HT1080 (cell line): ENCODE data around the gene CDKL2. TPM values are rescaled to one million over a fixed set of nuclear protein-coding genes. Genes with fewer than 3 reads are reported as not detected.
"Not testable (repeated sequence)": the region's sequence is repeated elsewhere in the genome, so short reads cannot be mapped to it uniquely, and the experiment has no call there.

ENCODE experiments used
- DNase-seq: peaks from one replicate; pipeline ENCODE4 v3.0.0-alpha.2; 2015; ENCODE audit warnings: low read depth
- small RNA-seq: library from RNA; depleted of rRNA; stranded (forward); fragments of <200 nt; gene quantifications from one replicate; pipeline ENCODE3, GENCODE V24; 2014
- total RNA-seq: library from RNA; depleted of rRNA; stranded (reverse); fragments of >200 nt; shearing (Covaris generic); gene quantifications from 2 replicates; pipeline ENCODE4 v1.2.3, GENCODE V29; 2014; rRNA removed

Gene CDKL2
- total RNA-seq, 1 experiment from 2014 or later = not detected

DNA sequence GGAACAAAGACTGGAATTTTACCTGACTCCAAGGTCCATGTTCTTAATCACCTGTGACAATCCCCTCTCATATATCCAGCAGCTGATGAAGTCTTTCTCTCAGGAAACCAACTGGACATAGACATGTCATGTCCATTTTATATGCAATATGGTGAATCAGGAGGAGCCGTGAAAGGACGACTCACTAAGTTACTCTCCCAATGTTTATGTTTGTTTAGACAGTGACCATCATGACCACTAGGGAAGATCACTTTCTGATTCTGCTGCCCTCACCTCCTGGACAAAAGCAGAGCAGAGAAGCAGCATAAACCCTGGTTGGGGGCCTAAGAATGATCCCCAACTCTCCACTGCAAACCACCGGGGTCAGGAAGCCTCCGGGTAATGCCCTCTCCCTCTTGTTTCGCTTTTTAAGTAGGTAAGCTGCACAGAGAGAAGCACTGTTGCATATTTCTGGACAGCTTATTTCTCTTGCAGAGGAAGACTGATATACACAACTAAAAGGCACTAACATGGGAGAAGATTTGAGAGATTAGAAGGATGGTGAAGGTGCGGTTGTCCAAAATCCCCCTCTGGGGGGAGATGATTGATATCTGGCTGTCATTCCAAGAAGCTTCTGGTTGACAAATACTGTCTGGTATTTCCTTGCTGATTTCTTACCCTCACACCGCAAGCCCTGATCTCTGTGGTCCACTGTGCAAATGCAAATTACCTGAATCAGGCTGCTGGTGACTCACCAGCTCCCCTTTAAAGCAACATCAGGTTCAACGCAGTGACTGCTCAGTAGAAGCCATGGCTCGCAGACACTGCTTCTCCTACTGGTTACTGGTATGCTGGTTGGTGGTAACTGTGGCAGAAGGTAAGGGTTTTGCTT is 74.8 kb downstream of the CDKL2 start, which contains the start of gene ODAPH:
Gene ODAPH, plus strand, starts transcription at position 773 of the 871 bp plus-strand sequence. Its CDS starts 17 bp downstream, at position 790.
- peak; percentile 93 for DNase-seq

- no peak for DNase-seq
These were observed 77.9 kb downstream of the CDKL2 start for GRCh38 chr4:75552452-75552851.

DNA sequence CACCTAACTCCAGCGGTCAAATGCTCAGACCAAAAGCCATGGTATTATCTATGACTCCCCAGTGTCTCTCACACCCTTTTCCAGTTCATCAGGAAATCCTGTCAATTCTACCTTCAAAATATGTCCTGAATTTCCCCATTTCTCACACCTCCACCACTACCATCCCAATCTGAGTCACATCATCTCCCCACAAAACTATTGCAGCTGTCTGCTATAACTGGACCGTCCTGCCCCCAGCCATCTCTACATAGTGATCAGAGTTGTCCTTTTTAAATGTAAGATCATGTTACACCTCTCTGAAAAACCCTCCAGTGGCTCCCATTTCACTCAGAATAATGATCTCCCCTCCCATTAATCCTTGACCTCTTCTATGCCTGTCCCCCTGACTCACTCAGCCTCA is 81.3 kb downstream of the CDKL2 start:
- DNase-seq = no peak

GRCh38 chr4:75547647-75548387 is 82.5 kb downstream of the CDKL2 start:
- DNase-seq = no peak

GRCh38 chr4:75545526-75545925 is 84.8 kb downstream of the CDKL2 start:
- peak; percentile 50 for DNase-seq

- DNase-seq = no peak
These were observed 85.5 kb downstream of the CDKL2 start for GRCh38 chr4:75544870-75545269.

- not testable (repeated sequence) for DNase-seq
These were observed 86.1 kb downstream of the CDKL2 start for GRCh38 chr4:75544220-75544619.

GRCh38 chr4:75542824-75543223 is 87.5 kb downstream of the CDKL2 start:
- peak; percentile 95 for DNase-seq

DNA sequence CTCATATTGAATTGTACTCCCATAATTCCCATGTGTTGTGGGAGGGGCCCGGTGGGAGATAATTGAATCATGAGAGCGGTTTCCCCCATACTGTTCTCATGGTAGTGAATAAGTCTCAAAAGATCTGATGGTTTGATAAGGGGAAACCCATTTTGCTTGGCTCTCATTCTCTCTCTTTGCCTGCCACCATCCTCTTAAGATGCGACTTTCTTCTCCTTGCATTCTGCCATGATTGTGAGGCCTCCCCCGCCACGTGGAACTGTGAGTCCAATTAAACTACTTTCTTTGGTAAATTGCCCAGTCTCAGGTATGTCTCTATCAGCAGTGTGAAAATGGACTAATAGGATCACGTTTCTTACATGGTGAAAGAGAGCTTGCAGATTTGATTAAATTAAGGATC is 93.0 kb downstream of the CDKL2 start:
- DNase-seq = not testable (repeated sequence)

DNA sequence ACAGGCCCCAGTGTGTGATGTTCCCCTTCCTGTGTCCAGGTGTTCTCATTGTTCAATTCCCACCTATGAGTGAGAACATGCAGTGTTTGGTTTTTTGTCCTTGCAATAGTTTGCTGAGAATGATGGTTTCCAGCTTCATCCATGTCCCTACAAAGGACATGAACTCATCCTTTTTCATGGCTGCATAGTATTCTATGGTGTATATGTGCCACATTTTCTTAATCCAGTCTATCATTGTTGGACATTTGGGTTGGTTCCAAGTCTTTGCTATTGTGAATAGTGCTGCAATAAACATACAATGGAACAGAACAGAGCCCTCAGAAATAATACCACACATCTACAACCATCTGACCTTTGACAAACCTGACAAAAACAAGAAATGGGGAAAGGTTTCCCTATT is 96.4 kb downstream of the CDKL2 start:
- DNase-seq = not testable (repeated sequence)

- DNase-seq = not testable (repeated sequence)
These were observed 96.9 kb downstream of the CDKL2 start for GRCh38 chr4:75533339-75533887.

DNA sequence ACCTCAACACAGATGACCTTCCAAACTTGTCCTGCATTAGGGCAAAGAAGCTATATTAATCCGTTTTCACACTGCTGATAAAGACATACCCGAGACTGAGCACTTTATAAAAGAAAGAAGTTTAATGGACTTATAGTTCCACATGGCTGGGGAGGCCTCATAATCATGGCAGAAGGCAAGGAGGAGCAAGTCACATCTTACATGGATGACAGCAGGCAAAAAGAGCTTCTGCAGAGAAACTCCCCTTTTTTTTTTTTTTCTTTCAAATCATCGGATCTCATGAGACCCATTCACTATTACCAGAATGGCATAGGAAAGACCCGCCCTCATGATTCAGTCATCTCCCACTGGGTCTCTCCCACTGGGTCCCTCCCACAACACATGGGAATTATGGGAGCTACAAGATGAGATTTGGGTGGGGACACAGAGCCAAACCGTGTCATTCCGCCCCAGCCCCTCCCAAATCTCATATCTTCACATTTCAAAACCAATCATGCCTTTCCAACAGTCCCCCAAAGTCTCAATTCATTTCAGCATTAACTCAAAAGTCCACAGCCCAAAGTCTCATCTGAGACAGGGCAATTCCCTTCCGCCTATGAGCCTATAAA is 98.7 kb downstream of the CDKL2 start:
- not testable (repeated sequence) for DNase-seq

DNA sequence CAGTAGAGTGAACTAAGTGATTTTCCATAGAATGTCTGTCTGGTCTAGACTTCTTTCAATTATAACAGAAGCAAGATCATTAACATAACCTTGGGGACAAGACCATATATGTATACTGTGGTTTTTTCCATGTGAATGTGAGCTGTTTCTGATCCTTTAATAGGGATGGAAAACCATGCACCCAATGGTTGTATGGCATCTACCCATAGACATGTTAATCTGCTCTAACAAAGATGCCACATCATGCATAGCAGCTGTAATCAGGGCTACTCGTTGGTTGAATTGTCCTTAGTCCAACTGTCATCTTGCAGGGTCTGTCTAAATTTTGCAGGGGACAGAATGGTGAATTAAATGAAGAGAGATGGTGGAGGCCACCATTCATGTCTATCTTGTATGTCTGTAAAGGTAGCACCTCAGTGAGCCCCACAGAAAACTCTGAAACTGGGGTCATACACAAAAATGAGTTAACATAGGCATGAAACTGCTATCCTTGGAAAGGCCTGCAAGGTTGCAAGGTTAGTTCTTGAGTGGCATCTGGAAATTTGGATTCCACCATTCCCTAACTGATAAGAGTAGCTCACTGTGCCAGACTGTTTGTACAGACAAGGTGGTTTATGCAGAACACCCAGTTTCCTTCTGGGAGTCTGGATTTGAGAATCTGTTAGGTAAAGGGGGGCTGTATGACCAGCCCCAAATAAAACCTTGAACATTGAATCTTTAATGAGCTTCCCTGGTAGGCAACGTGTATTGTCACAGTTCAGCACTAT is 99.6 kb downstream of the CDKL2 start:
- no peak for DNase-seq

Small RNA genes within 50 kb of the gene (small RNA-seq; reads per million reads assigned to genes)
- not detected for gene RF00019

Other genes with a start within 250 kb of the CDKL2 start
- gene RCHY1, start 116.1 kb downstream of the CDKL2 start, total RNA-seq = 38.1 and 47.6 TPM in 2 replicates
- 9.8 and 12.2 TPM in 2 replicates for gene THAP6, start 116.1 kb downstream of the CDKL2 start, total RNA-seq
- gene ODAPH, start 74.5 kb downstream of the CDKL2 start, total RNA-seq = not detected in 2 replicates
- gene G3BP2, start 42.9 kb upstream of the CDKL2 start, total RNA-seq = 86.0 and 115 TPM in 2 replicates
- gene USO1, start 94.0 kb upstream of the CDKL2 start, total RNA-seq = 60.8 and 68.3 TPM in 2 replicates